Neural progenitor cell (in vitro differentiated cells): ENCODE measurements around the gene ABLIM2. TPM values are rescaled to one million over a fixed set of nuclear protein-coding genes. Genes with fewer than 3 reads are reported as not detected.

ENCODE experiments used
- DNase-seq: peaks from one replicate; pipeline ENCODE4 v3.0.0-alpha.2; 2016; ENCODE audit warnings: low spot score
- H2AFZ ChIP-seq: fragments of 200-600 bp; sonication (generic); replicated peaks from 2 replicates; pipeline ENCODE4 v1.6.1; 2016; ENCODE audit warnings: antibody characterized with exemption
- H3F3A ChIP-seq: fragments of 200-600 bp; sonication (generic); 2 replicates; pipeline ENCODE4 v1.6.1; 2016; ENCODE audit warnings: antibody characterized with exemption, low read depth
- H3K27ac ChIP-seq: fragments of 200-600 bp; sonication (generic); 2 replicates; pipeline ENCODE4 v1.5.1; 2016; ENCODE audit warnings: mild to moderate bottlenecking
- H3K27me3 ChIP-seq: fragments of 200-600 bp; sonication (generic); 2 replicates; pipeline ENCODE4 v1.6.1; 2016; ENCODE audit warnings: mild to moderate bottlenecking, moderate library complexity
- H3K36me3 ChIP-seq: fragments of 200-600 bp; sonication (generic); 2 replicates; pipeline ENCODE4 v1.5.1; 2016
- H3K4me1 ChIP-seq: fragments of 200-600 bp; sonication (generic); 2 replicates; pipeline ENCODE4 v1.6.1; 2016; ENCODE audit warnings: mixed run types
- H3K4me2 ChIP-seq: fragments of 200-600 bp; sonication (generic); 2 replicates; pipeline ENCODE4 v1.6.1; 2016
- H3K4me3 ChIP-seq: fragments of 200-600 bp; sonication (generic); 2 replicates; pipeline ENCODE4 v1.5.1; 2016
- H3K79me2 ChIP-seq: fragments of 200-600 bp; sonication (generic); 2 replicates; pipeline ENCODE4 v1.6.1; 2016; ENCODE audit warnings: low read depth
- H3K9ac ChIP-seq: fragments of 200-600 bp; sonication (generic); 2 replicates; pipeline ENCODE4 v1.6.1; 2016
- H3K9me3 ChIP-seq: fragments of 200-600 bp; sonication (generic); 2 replicates; pipeline ENCODE4 v1.5.1; 2016; ENCODE audit warnings: low read depth
- H4K20me1 ChIP-seq: fragments of 200-600 bp; sonication (generic); 2 replicates; pipeline ENCODE4 v1.6.1; 2016; ENCODE audit warnings: low read depth
- H3K27ac Mint-ChIP-seq: 3 replicates; pipeline ENCODE4 v1.8.0; 2021; ENCODE audit warnings: mixed read lengths
- H3K27me3 Mint-ChIP-seq: 2 replicates; pipeline ENCODE4 v1.8.0; 2022; ENCODE audit warnings: low read depth, mild to moderate bottlenecking, inconsistent platforms, moderate library complexity, mixed read lengths; ENCODE audit not compliant: insufficient read depth
- H3K36me3 Mint-ChIP-seq: 3 replicates; pipeline ENCODE4 v1.8.0; 2021; ENCODE audit warnings: mixed read lengths
- H3K4me1 Mint-ChIP-seq: 3 replicates; pipeline ENCODE4 v1.8.0; 2021; ENCODE audit warnings: mixed read lengths
- H3K4me3 Mint-ChIP-seq: 3 replicates; pipeline ENCODE4 v1.8.0; 2021; ENCODE audit warnings: mild to moderate bottlenecking, moderate library complexity, mixed read lengths
- H3K9me3 Mint-ChIP-seq: 3 replicates; pipeline ENCODE4 v1.8.0; 2020; ENCODE audit warnings: mixed read lengths
- CTCF ChIP-seq: fragments of 200-600 bp; sonication (generic); IDR thresholded peaks from 2 replicates; pipeline ENCODE4 v1.5.1; 2017; ENCODE audit warnings: antibody characterized with exemption, mild to moderate bottlenecking
- EZH2 ChIP-seq: fragments of 200-600 bp; sonication (generic); IDR thresholded peaks from 2 replicates; pipeline ENCODE4 v1.6.1; 2017; ENCODE audit warnings: antibody characterized with exemption, mild to moderate bottlenecking, moderate library complexity
- EZH2phosphoT487 ChIP-seq: fragments of 200-600 bp; sonication (generic); IDR thresholded peaks from 2 replicates; pipeline ENCODE4 v1.6.1; 2017; ENCODE audit warnings: antibody characterized with exemption
- total RNA-seq: library from RNA; depleted of rRNA; stranded (reverse); fragments of >200 nt; gene quantifications from 2 replicates; pipeline ENCODE4 v1.2.3, GENCODE V29; 2015; ENCODE audit warnings: low replicate concordance

ABLIM2 gene
- total RNA-seq, 1 donor from 2014 or later = 0.24 TPM

GRCh38 chr4:7960017-7960789, 198.4 kb downstream of the ABLIM2 start:
- Histone ChIP-seq H3K36me3 (no peaks in the 10 kb centered on the region), H4K20me1 (no peaks in the 10 kb centered on the region), H2AFZ (no peak overlapping the region), H3F3A (no peaks in the 10 kb centered on the region), H3K9me3 (no peaks in the 10 kb centered on the region), H3K4me2 (no peak overlapping the region), H3K27me3 (no peaks in the 10 kb centered on the region), H3K4me1 (no peaks in the 10 kb centered on the region), H3K9ac (no peak overlapping the region), H3K79me2 (no peaks in the 10 kb centered on the region), H3K27ac (no peak overlapping the region), H3K4me3 (no peak overlapping the region)
- Mint-ChIP-seq H3K9me3 (no peaks in the 10 kb centered on the region), H3K4me3 (no peak overlapping the region), H3K36me3 (no peaks in the 10 kb centered on the region), H3K27ac (no peak overlapping the region), H3K27me3 (no peaks in the 10 kb centered on the region), H3K4me1 (peaks cover 14% of the 10 kb centered on the region)
- DNase-seq = no peak
- TF ChIP-seq EZH2 = no peak
- no peak for TF ChIP-seq CTCF
- TF ChIP-seq EZH2phosphoT487 = no peak

- H3K27me3 ChIP-seq = no peaks in the 10 kb centered on the region
- no peaks in the 10 kb centered on the region for H3K27me3 Mint-ChIP-seq
- H3K36me3 Mint-ChIP-seq = no peaks in the 10 kb centered on the region
- no peak overlapping the region for H3K4me3 ChIP-seq
- no peak overlapping the region for H3K4me2 ChIP-seq
- H2AFZ ChIP-seq = peak overlapping the region; percentile 63
- no peak overlapping the region for H3K27ac ChIP-seq
- H3K9ac ChIP-seq = no peak overlapping the region
- H3K4me1 ChIP-seq = no peaks in the 10 kb centered on the region
- no peaks in the 10 kb centered on the region for H3F3A ChIP-seq
- DNase-seq = no peak
- H3K27ac Mint-ChIP-seq = no peak overlapping the region
- no peaks in the 10 kb centered on the region for H3K9me3 Mint-ChIP-seq
- no peaks in the 10 kb centered on the region for H3K9me3 ChIP-seq
- TF ChIP-seq CTCF (no peak), EZH2 (no peak), EZH2phosphoT487 (no peak)
- H3K79me2 ChIP-seq = no peaks in the 10 kb centered on the region
- H3K4me3 Mint-ChIP-seq = no peak overlapping the region
- H3K4me1 Mint-ChIP-seq = peaks cover 14% of the 10 kb centered on the region
- H3K36me3 ChIP-seq = no peaks in the 10 kb centered on the region
- no peaks in the 10 kb centered on the region for H4K20me1 ChIP-seq
These were observed 199.5 kb downstream of the ABLIM2 start for GRCh38 chr4:7959078-7959477.

GRCh38 chr4:7956934-7957656, 201.5 kb downstream of the ABLIM2 start:
- no peaks in the 10 kb centered on the region for H3K79me2 ChIP-seq
- no peaks in the 10 kb centered on the region for H3K4me1 ChIP-seq
- H3K4me3 ChIP-seq = no peak overlapping the region
- H4K20me1 ChIP-seq = no peaks in the 10 kb centered on the region
- no peak overlapping the region for H2AFZ ChIP-seq
- no peaks in the 10 kb centered on the region for H3F3A ChIP-seq
- no peaks in the 10 kb centered on the region for H3K27me3 Mint-ChIP-seq
- H3K9me3 ChIP-seq = no peaks in the 10 kb centered on the region
- peaks cover 5% of the 10 kb centered on the region for H3K9me3 Mint-ChIP-seq
- no peak overlapping the region for H3K27ac Mint-ChIP-seq
- DNase-seq = no peak
- no peak overlapping the region for H3K4me3 Mint-ChIP-seq
- H3K36me3 Mint-ChIP-seq = no peaks in the 10 kb centered on the region
- no peak overlapping the region for H3K9ac ChIP-seq
- no peaks in the 10 kb centered on the region for H3K27me3 ChIP-seq
- H3K36me3 ChIP-seq = no peaks in the 10 kb centered on the region
- no peak for TF ChIP-seq EZH2phosphoT487
- no peak for TF ChIP-seq CTCF
- TF ChIP-seq EZH2 = no peak
- no peak overlapping the region for H3K4me2 ChIP-seq
- H3K4me1 Mint-ChIP-seq = peaks cover 10% of the 10 kb centered on the region
- no peak overlapping the region for H3K27ac ChIP-seq
